DND-41 (cell line): Measurements from ENCODE around the gene C3orf62.

Experiments used
- CTCF ChIP-seq: IDR thresholded peaks from 2 replicates; pipeline ENCODE4 v1.5.1; 2012; ENCODE audit warnings: borderline replicate concordance, low read length, moderate library complexity, mild to moderate bottlenecking; ENCODE audit not compliant: poor library complexity, severe bottlenecking; ENCODE audit errors: extremely low read depth
- EZH2 ChIP-seq: IDR thresholded peaks from 3 replicates; pipeline ENCODE4 v1.6.1; 2012; ENCODE audit warnings: borderline replicate concordance, low read depth, mild to moderate bottlenecking, moderate library complexity, low read length, inconsistent platforms; ENCODE audit not compliant: severe bottlenecking

GRCh38 chr3:49222002-49222401 is 55.0 kb downstream of the C3orf62 start:
- TF ChIP-seq CTCF (no peak), EZH2 (no peak)
